Fibroblast of lung (primary cell): ENCODE measurements around the gene SH3PXD2A. TPM values are rescaled to one million over a fixed set of nuclear protein-coding genes. Genes with fewer than 3 reads are reported as not detected.
"Not testable (repeated sequence)": the region's sequence is repeated elsewhere in the genome, so short reads cannot be mapped to it uniquely, and the experiment has no call there.

Experiments
- DNase-seq, 2 donors: peaks; one replicate each; pipeline versions ENCODE4 v3.0.0 to v3.0.0-alpha.2; 2010; ENCODE audit warnings: low read depth in 2 of 2
- H2AFZ ChIP-seq: 2 replicates; pipeline ENCODE4 v1.5.1; 2012; ENCODE audit warnings: low read length, control low read depth, inconsistent platforms
- H3K27ac ChIP-seq: 2 replicates; pipeline ENCODE4 v1.5.1; 2011; ENCODE audit warnings: low read length, control low read depth; ENCODE audit not compliant: insufficient read depth
- H3K27me3 ChIP-seq: 2 replicates; pipeline ENCODE4 v1.5.1; 2011; ENCODE audit warnings: mild to moderate bottlenecking, low read length; ENCODE audit not compliant: control insufficient read depth, insufficient read depth
- H3K36me3 ChIP-seq: 2 replicates; pipeline ENCODE4 v1.5.1; 2011; ENCODE audit warnings: low read length; ENCODE audit not compliant: control insufficient read depth, insufficient read depth
- H3K4me1 ChIP-seq: 2 replicates; pipeline ENCODE4 v1.5.1; 2011; ENCODE audit warnings: low read length; ENCODE audit not compliant: control insufficient read depth, insufficient read depth; ENCODE audit errors: extremely low read depth
- H3K4me2 ChIP-seq: 2 replicates; pipeline ENCODE4 v1.5.1; 2011; ENCODE audit warnings: low read length, control low read depth; ENCODE audit not compliant: insufficient read depth; ENCODE audit errors: extremely low read depth
- H3K4me3 ChIP-seq, 4 experiments: fragments of 200-600 bp in 1 of 4; sonication (generic) in 1 of 4; replicated peaks in 1 of 4; 2 replicates each; pipeline ENCODE4 v1.5.1; 2011 to 2016; ENCODE audit warnings: low read length in 4 of 4, low read depth in 3 of 4, mild to moderate bottlenecking in 3 of 4, control low read depth in 2 of 4, inconsistent platforms in 1 of 4, mixed read lengths in 1 of 4; ENCODE audit not compliant: insufficient read depth in 1 of 4; ENCODE audit errors: control extremely low read depth in 1 of 4
- H3K79me2 ChIP-seq: 2 replicates; pipeline ENCODE4 v1.5.1; 2012; ENCODE audit warnings: mild to moderate bottlenecking, low read length, inconsistent platforms; ENCODE audit not compliant: control insufficient read depth, insufficient read depth
- H3K9ac ChIP-seq: 2 replicates; pipeline ENCODE4 v1.5.1; 2011; ENCODE audit warnings: mild to moderate bottlenecking, low read length, control low read depth; ENCODE audit not compliant: insufficient read depth
- H3K9me3 ChIP-seq: 2 replicates; pipeline ENCODE4 v1.5.1; 2012; ENCODE audit warnings: low read depth, low read length; ENCODE audit not compliant: control insufficient read depth, insufficient read depth
- H4K20me1 ChIP-seq: 2 replicates; pipeline ENCODE4 v1.5.1; 2011; ENCODE audit warnings: low read length; ENCODE audit not compliant: control insufficient read depth, insufficient read depth; ENCODE audit errors: extremely low read depth
- EZH2 ChIP-seq: IDR thresholded peaks from 2 replicates; pipeline ENCODE4 v1.5.1; 2012; ENCODE audit warnings: low read length, control low read depth, mild to moderate bottlenecking; ENCODE audit errors: missing control alignments
- polyA plus RNA-seq, 2 donors: library from polyadenylated mRNA; depleted of rRNA in 1 of 2; stranded (reverse) in 1 of 2; unstranded in 1 of 2; fragments of >200 nt; gene quantifications; 2 replicates each; pipeline ENCODE4 v1.2.1, GENCODE V29; 2011 to 2012; ENCODE audit warnings: missing spikeins in 1 of 2
- total RNA-seq: library from RNA; depleted of rRNA; stranded (reverse); fragments of >200 nt; gene quantifications from 2 replicates; pipeline ENCODE4 v1.2.1, GENCODE V29; 2014
- TF ChIP-seq, protein P1 (sequence below), 2 donors: IDR thresholded peaks in 1 of 2; conservative IDR thresholded peaks in 1 of 2; 1 replicate in 1 of 2; 2 replicates in 1 of 2; pipeline ENCODE4 v1.5.1; 2011 to 2012; ENCODE audit warnings: low read length in 2 of 2, control low read depth in 1 of 2, inconsistent platforms in 1 of 2, low read depth in 1 of 2, mild to moderate bottlenecking in 1 of 2

SH3PXD2A gene
- total and polyA plus RNA-seq, 2 donors (not counting 1 experiment from before 2014, with no cell fraction given): 25.5 to 33.2 TPM

DNA sequence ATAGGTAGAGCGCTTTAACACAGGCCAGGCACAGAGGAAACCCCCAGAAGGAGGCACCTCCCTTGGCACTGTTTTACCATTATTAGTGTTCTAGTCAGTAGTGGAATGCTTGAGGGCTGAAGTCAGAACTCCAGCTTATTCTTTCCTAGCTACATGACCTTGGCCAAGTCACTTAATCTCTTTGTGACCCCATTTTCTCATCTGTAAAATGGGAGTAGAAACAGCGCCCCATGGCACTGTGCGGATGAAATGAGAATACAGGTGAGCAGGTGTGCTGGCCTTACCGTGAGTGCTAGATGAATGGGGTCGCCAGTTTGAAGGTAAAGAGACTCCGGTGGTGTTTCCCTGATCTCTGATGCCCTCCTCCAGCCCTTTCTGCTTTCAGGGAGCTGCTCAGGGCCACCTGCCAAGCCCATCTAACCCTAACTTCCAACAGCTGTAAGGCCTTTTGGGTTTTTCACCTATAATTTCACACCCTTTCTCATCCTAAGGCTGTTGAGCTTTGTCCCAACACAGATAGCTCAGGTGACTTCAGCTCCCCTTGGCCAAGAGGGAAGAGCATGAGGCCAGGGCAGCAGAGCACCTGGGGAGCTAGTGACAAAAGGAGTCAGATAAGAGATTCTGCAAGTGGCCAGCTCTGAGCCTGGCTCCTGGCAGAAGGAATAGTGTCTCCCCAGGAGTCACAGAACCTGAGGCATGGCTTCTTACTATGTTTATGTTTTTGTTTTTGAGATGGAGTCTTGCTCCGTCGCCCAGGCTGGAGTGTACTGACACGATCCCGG lies 76.8 kb downstream of the SH3PXD2A start:
- Histone ChIP-seq H3K36me3 (no peaks in the 10 kb centered on the region), H3K27ac (no peak overlapping the region), H3K4me3 (no peak overlapping the region), H3K79me2 (no peaks in the 10 kb centered on the region), H3K9ac (no peak overlapping the region), H3K27me3 (no peaks in the 10 kb centered on the region), H3K4me2 (no peak overlapping the region), H4K20me1 (no peaks in the 10 kb centered on the region), H2AFZ (no peak overlapping the region), H3K4me1 (peaks cover 20% of the 10 kb centered on the region), H3K9me3 (no peaks in the 10 kb centered on the region)
- no peak for DNase-seq
- TF ChIP-seq EZH2: no peak
- TF ChIP-seq, protein P1, sequence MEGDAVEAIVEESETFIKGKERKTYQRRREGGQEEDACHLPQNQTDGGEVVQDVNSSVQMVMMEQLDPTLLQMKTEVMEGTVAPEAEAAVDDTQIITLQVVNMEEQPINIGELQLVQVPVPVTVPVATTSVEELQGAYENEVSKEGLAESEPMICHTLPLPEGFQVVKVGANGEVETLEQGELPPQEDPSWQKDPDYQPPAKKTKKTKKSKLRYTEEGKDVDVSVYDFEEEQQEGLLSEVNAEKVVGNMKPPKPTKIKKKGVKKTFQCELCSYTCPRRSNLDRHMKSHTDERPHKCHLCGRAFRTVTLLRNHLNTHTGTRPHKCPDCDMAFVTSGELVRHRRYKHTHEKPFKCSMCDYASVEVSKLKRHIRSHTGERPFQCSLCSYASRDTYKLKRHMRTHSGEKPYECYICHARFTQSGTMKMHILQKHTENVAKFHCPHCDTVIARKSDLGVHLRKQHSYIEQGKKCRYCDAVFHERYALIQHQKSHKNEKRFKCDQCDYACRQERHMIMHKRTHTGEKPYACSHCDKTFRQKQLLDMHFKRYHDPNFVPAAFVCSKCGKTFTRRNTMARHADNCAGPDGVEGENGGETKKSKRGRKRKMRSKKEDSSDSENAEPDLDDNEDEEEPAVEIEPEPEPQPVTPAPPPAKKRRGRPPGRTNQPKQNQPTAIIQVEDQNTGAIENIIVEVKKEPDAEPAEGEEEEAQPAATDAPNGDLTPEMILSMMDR (conservative IDR thresholded peaks at IDR 0.05 in 1 of 2, IDR thresholded peaks at IDR 0.05 in 1 of 2; ENCODE audit: low read depth in 1 of 2, low read length in 2 of 2): no peak

- DNase-seq: peak; percentile 40 to 54
- Histone ChIP-seq H3K27ac (no peak overlapping the region), H3K4me1 (peaks cover 26% of the 10 kb centered on the region), H3K27me3 (no peaks in the 10 kb centered on the region), H3K4me2 (no peak overlapping the region), H3K79me2 (no peaks in the 10 kb centered on the region), H3K9ac (no peak overlapping the region), H3K36me3 (no peaks in the 10 kb centered on the region), H2AFZ (no peak overlapping the region), H4K20me1 (no peaks in the 10 kb centered on the region), H3K4me3 (no peak overlapping the region), H3K9me3 (no peaks in the 10 kb centered on the region)
- TF ChIP-seq, protein P1 (conservative IDR thresholded peaks at IDR 0.05 in 1 of 2, IDR thresholded peaks at IDR 0.05 in 1 of 2; ENCODE audit: low read depth in 1 of 2, low read length in 2 of 2): no peak
- TF ChIP-seq EZH2: no peak
Measured at GRCh38 chr10:103776878-103777591, 78.3 kb downstream of the SH3PXD2A start.

DNA sequence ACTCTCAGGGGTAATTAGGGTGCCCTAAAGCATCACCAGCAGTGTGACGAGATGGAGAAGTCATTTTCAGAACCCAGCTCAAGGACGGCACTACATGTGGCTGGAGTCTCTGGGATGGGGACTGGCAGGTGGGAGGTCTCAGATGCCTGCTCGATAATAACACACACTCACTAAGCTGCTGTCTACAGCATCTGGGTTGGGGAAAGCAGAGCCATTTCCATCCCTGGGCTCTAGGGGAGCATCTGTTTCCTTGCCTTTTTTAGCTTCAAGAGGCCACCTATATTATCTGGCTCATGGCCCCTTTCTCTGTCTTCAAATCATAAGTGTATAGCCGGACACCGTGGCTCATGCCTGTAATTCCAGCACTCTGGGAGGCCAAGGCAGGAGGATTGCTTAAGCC lies 79.6 kb downstream of the SH3PXD2A start:
- Histone ChIP-seq H3K9me3 (no peaks in the 10 kb centered on the region), H4K20me1 (no peaks in the 10 kb centered on the region), H3K9ac (no peak overlapping the region), H2AFZ (no peak overlapping the region), H3K4me3 (no peak overlapping the region), H3K79me2 (no peaks in the 10 kb centered on the region), H3K4me1 (peaks cover 23% of the 10 kb centered on the region), H3K27ac (no peak overlapping the region), H3K36me3 (no peaks in the 10 kb centered on the region), H3K27me3 (no peaks in the 10 kb centered on the region), H3K4me2 (no peak overlapping the region)
- no peak for DNase-seq
- no peak for TF ChIP-seq EZH2
- TF ChIP-seq, protein P1 (conservative IDR thresholded peaks at IDR 0.05 in 1 of 2, IDR thresholded peaks at IDR 0.05 in 1 of 2; ENCODE audit: low read depth in 1 of 2, low read length in 2 of 2): no peak

DNA sequence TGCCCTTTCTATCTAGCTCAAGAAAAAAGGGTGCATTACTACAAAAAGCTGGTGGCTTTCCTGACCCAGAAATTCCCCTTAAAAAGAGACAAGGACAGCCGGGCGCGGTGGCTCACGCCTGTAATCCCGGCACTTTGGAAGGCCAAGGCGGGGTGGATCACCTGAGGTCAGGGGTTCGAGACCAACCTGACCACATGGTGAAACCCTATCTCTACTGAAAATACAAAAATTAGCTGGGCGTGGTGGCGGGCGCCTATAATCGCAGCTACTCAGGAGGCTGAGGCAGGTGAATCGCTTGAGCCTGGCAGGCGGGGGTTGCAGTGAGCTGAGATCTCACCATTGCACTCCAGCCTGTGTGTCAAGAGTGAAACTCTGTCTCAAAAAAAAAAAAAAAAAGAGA lies 82.5 kb downstream of the SH3PXD2A start:
- Histone ChIP-seq H3K27ac (peak overlapping the region; percentile 78), H3K4me1 (peaks cover 13% of the 10 kb centered on the region), H3K4me2 (peak overlapping the region; percentile 71)
- not testable (repeated sequence) for DNase-seq, H2AFZ ChIP-seq, H3K4me3 ChIP-seq, H4K20me1 ChIP-seq, H3K9me3 ChIP-seq, H3K36me3 ChIP-seq, H3K9ac ChIP-seq, H3K79me2 ChIP-seq, H3K27me3 ChIP-seq
